ENCODE results near the gene ITSN1. TPM values are rescaled to one million over a fixed set of nuclear protein-coding genes. Genes with fewer than 3 reads are reported as not detected.
A peak's percentile ranks its signal among the peaks of the same experiment; 100 is the strongest.
"Not testable (repeated sequence)": the region's sequence is repeated elsewhere in the genome, so short reads cannot be mapped to it uniquely, and the experiment has no call there.

Gene ITSN1
- total and polyA plus RNA-seq, 2 experiments from 2014 or later = 77.9 to 95.7 TPM

- no peak for TF ChIP-seq ZNF462 (CRISPR knock-in tag; IDR thresholded peaks at IDR 0.05)
- no peak for TF ChIP-seq STAT1 (IDR thresholded peaks at IDR 0.05; ENCODE audit: unreplicated experiment)
- TF ChIP-seq EZH2phosphoT487 (IDR thresholded peaks at IDR 0.05; ENCODE audit: unreplicated experiment) = no peak
- TF ChIP-seq ETS1 (IDR thresholded peaks at IDR 0.05) = no peak
- TF ChIP-seq CTCF (conservative IDR thresholded peaks at IDR 0.05; ENCODE audit: low read depth in 2 of 2) = no peak
- no peak for TF ChIP-seq EZH2 (IDR thresholded peaks at IDR 0.05; ENCODE audit: low read depth, unreplicated experiment)
Observed at GRCh38 chr21:33787431-33787830, 145.1 kb downstream of the ITSN1 start (continued).

- not testable (repeated sequence) for H3K4me1 ChIP-seq (ENCODE audit: insufficient read depth); H3K9me2 ChIP-seq (ENCODE audit: insufficient read depth); H3K4me2 ChIP-seq; H3K36me3 ChIP-seq (ENCODE audit: insufficient read depth); H4K20me1 ChIP-seq (replicated peaks; ENCODE audit: insufficient read depth); H3K36me3 Mint-ChIP-seq (ENCODE audit: low read depth); H3K27me3 Mint-ChIP-seq (ENCODE audit: insufficient read depth, low read depth, poor library complexity); H3F3A ChIP-seq (replicated peaks; ENCODE audit: low read depth); H2AFZ ChIP-seq; H3K79me2 ChIP-seq (replicated peaks; ENCODE audit: insufficient read depth); H3K27me3 ChIP-seq (ENCODE audit: insufficient read depth); DNase-seq (ENCODE audit: low spot score); H3K4me3 Mint-ChIP-seq; H3K9me3 Mint-ChIP-seq; H3K4me3 ChIP-seq; H3K27ac ChIP-seq (ENCODE audit: low read depth); ATAC-seq
- 0 out of 2 replicates have a peak overlapping the region, but pooled peaks have one; percentile 43 for H3K27ac Mint-ChIP-seq
- peaks cover 12% of the 10 kb centered on the region; the same call in 2 of the 3 replicates for H3K4me1 Mint-ChIP-seq
Observed at GRCh38 chr21:33788438-33788837, 146.1 kb downstream of the ITSN1 start.
